ENCODE results near the gene HBEGF. TPM values are rescaled to one million over a fixed set of nuclear protein-coding genes. Genes with fewer than 3 reads are reported as not detected.
A peak's percentile ranks its signal among the peaks of the same experiment; 100 is the strongest.

HBEGF gene
- total RNA-seq, 1 donor from 2014 or later = 257 TPM

- H3K9me3 ChIP-seq (ENCODE audit: insufficient read depth, low read depth, low read length) = no peaks in the 10 kb centered on the region
- no peak overlapping the region for H3K4me3 Mint-ChIP-seq (ENCODE audit: unreplicated experiment)
- no peak for FAIRE-seq
- no peak overlapping the region for H3K27ac Mint-ChIP-seq (ENCODE audit: unreplicated experiment)
- no peaks in the 10 kb centered on the region for H3K36me3 ChIP-seq (ENCODE audit: insufficient read depth, low read length)
- DNase-seq (ENCODE audit: low read depth) = no peak
- H3K27me3 ChIP-seq (ENCODE audit: insufficient read depth, low read length) = no peaks in the 10 kb centered on the region
- peaks cover 2% of the 10 kb centered on the region for H3K36me3 Mint-ChIP-seq (ENCODE audit: low read depth, unreplicated experiment)
- H3K9me3 Mint-ChIP-seq (ENCODE audit: unreplicated experiment) = no peaks in the 10 kb centered on the region
- H2AFZ ChIP-seq (ENCODE audit: low read depth, low read length) = no peak overlapping the region
- no peak overlapping the region for H3K9ac ChIP-seq (ENCODE audit: low read length)
- no peak overlapping the region for H3K27ac ChIP-seq (ENCODE audit: low read depth, low read length)
- no peaks in the 10 kb centered on the region for H3K79me2 ChIP-seq (ENCODE audit: insufficient read depth, low read length)
- no peak overlapping the region for H3K4me2 ChIP-seq (ENCODE audit: low read length)
- H4K20me1 ChIP-seq (ENCODE audit: insufficient read depth, low read length) = no peaks in the 10 kb centered on the region
- H3K4me3 ChIP-seq (ENCODE audit: insufficient read depth, low read depth, low read length) = no peak overlapping the region
- peaks cover 41% of the 10 kb centered on the region for H3K4me1 ChIP-seq (ENCODE audit: insufficient read depth, low read length)
- TF ChIP-seq, protein P1, sequence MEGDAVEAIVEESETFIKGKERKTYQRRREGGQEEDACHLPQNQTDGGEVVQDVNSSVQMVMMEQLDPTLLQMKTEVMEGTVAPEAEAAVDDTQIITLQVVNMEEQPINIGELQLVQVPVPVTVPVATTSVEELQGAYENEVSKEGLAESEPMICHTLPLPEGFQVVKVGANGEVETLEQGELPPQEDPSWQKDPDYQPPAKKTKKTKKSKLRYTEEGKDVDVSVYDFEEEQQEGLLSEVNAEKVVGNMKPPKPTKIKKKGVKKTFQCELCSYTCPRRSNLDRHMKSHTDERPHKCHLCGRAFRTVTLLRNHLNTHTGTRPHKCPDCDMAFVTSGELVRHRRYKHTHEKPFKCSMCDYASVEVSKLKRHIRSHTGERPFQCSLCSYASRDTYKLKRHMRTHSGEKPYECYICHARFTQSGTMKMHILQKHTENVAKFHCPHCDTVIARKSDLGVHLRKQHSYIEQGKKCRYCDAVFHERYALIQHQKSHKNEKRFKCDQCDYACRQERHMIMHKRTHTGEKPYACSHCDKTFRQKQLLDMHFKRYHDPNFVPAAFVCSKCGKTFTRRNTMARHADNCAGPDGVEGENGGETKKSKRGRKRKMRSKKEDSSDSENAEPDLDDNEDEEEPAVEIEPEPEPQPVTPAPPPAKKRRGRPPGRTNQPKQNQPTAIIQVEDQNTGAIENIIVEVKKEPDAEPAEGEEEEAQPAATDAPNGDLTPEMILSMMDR (IDR thresholded peaks at IDR 0.05; ENCODE audit: insufficient read depth, low read depth, low read length) = no peak
- TF ChIP-seq EZH2 (IDR thresholded peaks at IDR 0.05; ENCODE audit: insufficient read depth, low read length) = no peak
- H3K4me1 Mint-ChIP-seq (ENCODE audit: low read depth, unreplicated experiment) = peaks cover 46% of the 10 kb centered on the region
- H3K27me3 Mint-ChIP-seq (ENCODE audit: low read depth, unreplicated experiment) = no peaks in the 10 kb centered on the region
These were observed 26.6 kb downstream of the HBEGF start for GRCh38 chr5:140319833-140320232.

- FAIRE-seq = no peak
These were observed 27.6 kb downstream of the HBEGF start for GRCh38 chr5:140318792-140319191.

GRCh38 chr5:140317859-140318258 is 28.5 kb downstream of the HBEGF start:
- FAIRE-seq = no peak
- peaks cover 28% of the 10 kb centered on the region for H3K4me1 Mint-ChIP-seq (ENCODE audit: low read depth, unreplicated experiment)
- peaks cover 35% of the 10 kb centered on the region for H3K4me1 ChIP-seq (ENCODE audit: insufficient read depth, low read length)
- H3K9me3 ChIP-seq (ENCODE audit: insufficient read depth, low read depth, low read length) = no peaks in the 10 kb centered on the region
- H3K36me3 ChIP-seq (ENCODE audit: insufficient read depth, low read length) = no peaks in the 10 kb centered on the region
- no peak overlapping the region for H3K4me3 ChIP-seq (ENCODE audit: insufficient read depth, low read depth, low read length)
- H3K4me3 Mint-ChIP-seq (ENCODE audit: unreplicated experiment) = no peak overlapping the region
- no peaks in the 10 kb centered on the region for H3K27me3 Mint-ChIP-seq (ENCODE audit: low read depth, unreplicated experiment)
- no peaks in the 10 kb centered on the region for H3K79me2 ChIP-seq (ENCODE audit: insufficient read depth, low read length)
- H3K27ac Mint-ChIP-seq (ENCODE audit: unreplicated experiment) = peak overlapping the region; percentile 38
- TF ChIP-seq, protein P1 (IDR thresholded peaks at IDR 0.05; ENCODE audit: insufficient read depth, low read depth, low read length) = no peak
- no peak for TF ChIP-seq EZH2 (IDR thresholded peaks at IDR 0.05; ENCODE audit: insufficient read depth, low read length)
- H3K4me2 ChIP-seq (ENCODE audit: low read length) = peak overlapping the region; percentile 42
- H4K20me1 ChIP-seq (ENCODE audit: insufficient read depth, low read length) = no peaks in the 10 kb centered on the region
- peak overlapping the region; percentile 23 for H3K27ac ChIP-seq (ENCODE audit: low read depth, low read length)
- peak overlapping the region; percentile 11 for H2AFZ ChIP-seq (ENCODE audit: low read depth, low read length)
- H3K36me3 Mint-ChIP-seq (ENCODE audit: low read depth, unreplicated experiment) = peaks cover 2% of the 10 kb centered on the region
- H3K9me3 Mint-ChIP-seq (ENCODE audit: unreplicated experiment) = no peaks in the 10 kb centered on the region
- peak; percentile 78 for DNase-seq (ENCODE audit: low read depth)
- no peak overlapping the region for H3K9ac ChIP-seq (ENCODE audit: low read length)
- no peaks in the 10 kb centered on the region for H3K27me3 ChIP-seq (ENCODE audit: insufficient read depth, low read length)

More at GRCh38 chr5:140318792-140319191, 27.6 kb downstream of the HBEGF start:
- no peak overlapping the region for H3K4me3 Mint-ChIP-seq (ENCODE audit: unreplicated experiment)
- Histone ChIP-seq H3K4me2 (ENCODE audit: low read length) (no peak overlapping the region), H2AFZ (ENCODE audit: low read depth, low read length) (no peak overlapping the region), H3K9me3 (ENCODE audit: insufficient read depth, low read depth, low read length) (no peaks in the 10 kb centered on the region), H3K4me1 (ENCODE audit: insufficient read depth, low read length) (peaks cover 35% of the 10 kb centered on the region), H4K20me1 (ENCODE audit: insufficient read depth, low read length) (no peaks in the 10 kb centered on the region), H3K27me3 (ENCODE audit: insufficient read depth, low read length) (no peaks in the 10 kb centered on the region), H3K36me3 (ENCODE audit: insufficient read depth, low read length) (no peaks in the 10 kb centered on the region), H3K4me3 (ENCODE audit: insufficient read depth, low read depth, low read length) (no peak overlapping the region), H3K79me2 (ENCODE audit: insufficient read depth, low read length) (no peaks in the 10 kb centered on the region), H3K27ac (ENCODE audit: low read depth, low read length) (no peak overlapping the region), H3K9ac (ENCODE audit: low read length) (no peak overlapping the region)
- H3K36me3 Mint-ChIP-seq (ENCODE audit: low read depth, unreplicated experiment) = peaks cover 2% of the 10 kb centered on the region
- H3K4me1 Mint-ChIP-seq (ENCODE audit: low read depth, unreplicated experiment) = peaks cover 35% of the 10 kb centered on the region
- peak overlapping the region; percentile 21 for H3K27ac Mint-ChIP-seq (ENCODE audit: unreplicated experiment)
- no peak for DNase-seq (ENCODE audit: low read depth)
- no peaks in the 10 kb centered on the region for H3K27me3 Mint-ChIP-seq (ENCODE audit: low read depth, unreplicated experiment)
- no peaks in the 10 kb centered on the region for H3K9me3 Mint-ChIP-seq (ENCODE audit: unreplicated experiment)
- TF ChIP-seq, protein P1 (IDR thresholded peaks at IDR 0.05; ENCODE audit: insufficient read depth, low read depth, low read length) = no peak
- TF ChIP-seq EZH2 (IDR thresholded peaks at IDR 0.05; ENCODE audit: insufficient read depth, low read length) = no peak

Data from astrocyte (in vitro differentiated cells and primary cell).